GM20431 (cell line): ENCODE data around the gene ADAM23.
"Not testable (repeated sequence)": the region's sequence is repeated elsewhere in the genome, so short reads cannot be mapped to it uniquely, and the experiment has no call there.

ENCODE experiments used
- in situ Hi-C: fragments of 300-500 bp; cut with MseI, MboI; formaldehyde crosslinking; loops from one replicate; pipeline ENCODE4 v1.15.0; 2020; ENCODE audit warnings: low sequenced_read_pairs; ENCODE audit not compliant: unreplicated experiment

ADAM23 gene

GRCh38 chr2:206442833-206443734 lies at the start of gene ADAM23:
TSS of gene ADAM23 (plus strand) at chr2:206443532. CDS start at chr2:206443867, 335 bp downstream.
- in situ Hi-C loops: no loop called here

- in situ Hi-C loops: no loop called here
Observed at GRCh38 chr2:206396211-206396610, 47.1 kb upstream of the ADAM23 start.

- in situ Hi-C loops: not testable (repeated sequence)
Observed at GRCh38 chr2:206402956-206403569, 40.3 kb upstream of the ADAM23 start.

GRCh38 chr2:206408323-206409320 lies 34.7 kb upstream of the ADAM23 start:
- in situ Hi-C loops: no loop called here

GRCh38 chr2:206410714-206411113 lies 32.6 kb upstream of the ADAM23 start:
- in situ Hi-C loops: no loop called here

GRCh38 chr2:206415618-206416243 lies 27.6 kb upstream of the ADAM23 start:
- in situ Hi-C loops: no loop called here

GRCh38 chr2:206418968-206419367 lies 24.4 kb upstream of the ADAM23 start:
- in situ Hi-C loops: no loop called here

GRCh38 chr2:206420721-206421120 lies 22.6 kb upstream of the ADAM23 start:
- in situ Hi-C loops: no loop called here

GRCh38 chr2:206422493-206422892 lies 20.8 kb upstream of the ADAM23 start:
- in situ Hi-C loops: no loop called here

- in situ Hi-C loops: no loop called here
Observed at GRCh38 chr2:206423147-206423546, 20.2 kb upstream of the ADAM23 start.

- in situ Hi-C loops: no loop called here
Observed at GRCh38 chr2:206424134-206424533, 19.2 kb upstream of the ADAM23 start.

- in situ Hi-C loops: no loop called here
Observed at GRCh38 chr2:206428783-206429182, 14.5 kb upstream of the ADAM23 start.

GRCh38 chr2:206430452-206430851 lies 12.9 kb upstream of the ADAM23 start:
- in situ Hi-C loops: no loop called here

GRCh38 chr2:206431439-206431838 lies 11.9 kb upstream of the ADAM23 start:
- in situ Hi-C loops: no loop called here

GRCh38 chr2:206432193-206433082 lies 10.9 kb upstream of the ADAM23 start:
- in situ Hi-C loops: no loop called here

- in situ Hi-C loops: no loop called here
Observed at GRCh38 chr2:206433190-206433589, 10.1 kb upstream of the ADAM23 start.

GRCh38 chr2:206433686-206434085 lies 9.6 kb upstream of the ADAM23 start:
- in situ Hi-C loops: no loop called here

GRCh38 chr2:206435742-206436141 lies 7.6 kb upstream of the ADAM23 start:
- in situ Hi-C loops: no loop called here

GRCh38 chr2:206438196-206438724 lies 5.1 kb upstream of the ADAM23 start:
- in situ Hi-C loops: no loop called here
